Osteocyte (in vitro differentiated cells): ENCODE data around the gene PDE1A. TPM values are rescaled to one million over a fixed set of nuclear protein-coding genes. Genes with fewer than 3 reads are reported as not detected.

ENCODE experiments used
- DNase-seq: peaks from one replicate; pipeline ENCODE4 v3.0.0; 2021; ENCODE audit warnings: mixed read lengths; ENCODE audit not compliant: unreplicated experiment; ENCODE audit errors: extremely low spot score
- H3K27ac Mint-ChIP-seq: one replicate; pipeline ENCODE4 v1.8.0; 2021; ENCODE audit warnings: mild to moderate bottlenecking, mixed read lengths; ENCODE audit not compliant: unreplicated experiment
- H3K27me3 Mint-ChIP-seq: one replicate; pipeline ENCODE4 v1.8.0; 2021; ENCODE audit warnings: mixed read lengths; ENCODE audit not compliant: unreplicated experiment
- H3K36me3 Mint-ChIP-seq: one replicate; pipeline ENCODE4 v1.8.0; 2021; ENCODE audit warnings: mixed read lengths; ENCODE audit not compliant: unreplicated experiment
- H3K4me1 Mint-ChIP-seq: one replicate; pipeline ENCODE4 v1.8.0; 2021; ENCODE audit warnings: mixed read lengths; ENCODE audit not compliant: unreplicated experiment
- H3K4me3 Mint-ChIP-seq: one replicate; pipeline ENCODE4 v1.8.0; 2021; ENCODE audit warnings: mild to moderate bottlenecking, moderate library complexity, mixed read lengths; ENCODE audit not compliant: unreplicated experiment
- H3K9me3 Mint-ChIP-seq: one replicate; pipeline ENCODE4 v1.8.0; 2021; ENCODE audit warnings: mixed read lengths; ENCODE audit not compliant: unreplicated experiment
- CTCF ChIP-seq: fragments of 200-600 bp; sonication (generic); IDR thresholded peaks from 2 replicates; pipeline ENCODE4 v1.5.0; 2021; ENCODE audit warnings: antibody characterized with exemption, mild to moderate bottlenecking, moderate library complexity
- total RNA-seq: library from RNA; stranded (reverse); gene quantifications from 2 replicates; pipeline ENCODE4 v1.2.1, GENCODE V29; 2021

Gene PDE1A
- total RNA-seq, 1 donor from 2014 or later: 1.8 TPM

- no peak overlapping the region for H3K4me3 Mint-ChIP-seq
- peak overlapping the region; percentile 75 for H3K27ac Mint-ChIP-seq
- H3K27me3 Mint-ChIP-seq: no peaks in the 10 kb centered on the region
- no peak for TF ChIP-seq CTCF
- peaks cover 2% of the 10 kb centered on the region for H3K36me3 Mint-ChIP-seq
- no peak for DNase-seq
- peaks cover 46% of the 10 kb centered on the region for H3K4me1 Mint-ChIP-seq
- H3K9me3 Mint-ChIP-seq: no peaks in the 10 kb centered on the region
Observed at GRCh38 chr2:182319556-182320505, 107.0 kb downstream of the PDE1A start.

GRCh38 chr2:182318466-182319220, 108.2 kb downstream of the PDE1A start:
- no peak for DNase-seq

GRCh38 chr2:182316950-182317349, 109.9 kb downstream of the PDE1A start:
- Mint-ChIP-seq H3K4me3 (no peak overlapping the region), H3K27ac (no peak overlapping the region), H3K27me3 (no peaks in the 10 kb centered on the region), H3K9me3 (no peaks in the 10 kb centered on the region), H3K4me1 (peaks cover 37% of the 10 kb centered on the region), H3K36me3 (peaks cover 2% of the 10 kb centered on the region)
- no peak for DNase-seq
- TF ChIP-seq CTCF: no peak

More at GRCh38 chr2:182318466-182319220, 108.2 kb downstream of the PDE1A start:
- H3K4me1 Mint-ChIP-seq: peaks cover 40% of the 10 kb centered on the region
- H3K27me3 Mint-ChIP-seq: no peaks in the 10 kb centered on the region
- peak overlapping the region; percentile 75 for H3K27ac Mint-ChIP-seq
- H3K9me3 Mint-ChIP-seq: no peaks in the 10 kb centered on the region
- no peak overlapping the region for H3K4me3 Mint-ChIP-seq
- H3K36me3 Mint-ChIP-seq: peaks cover 2% of the 10 kb centered on the region
- no peak for TF ChIP-seq CTCF

GRCh38 chr2:182302972-182303371, 123.9 kb downstream of the PDE1A start:
- Mint-ChIP-seq H3K27me3 (no peaks in the 10 kb centered on the region), H3K4me3 (no peak overlapping the region), H3K9me3 (peaks cover 8% of the 10 kb centered on the region), H3K36me3 (no peaks in the 10 kb centered on the region), H3K4me1 (peaks cover 40% of the 10 kb centered on the region), H3K27ac (peak overlapping the region; percentile 5)
- no peak for DNase-seq
- TF ChIP-seq CTCF: no peak

GRCh38 chr2:182302174-182302573, 124.7 kb downstream of the PDE1A start:
- H3K4me3 Mint-ChIP-seq: no peak overlapping the region
- no peak for TF ChIP-seq CTCF
- peak overlapping the region; percentile 70 for H3K27ac Mint-ChIP-seq
- H3K4me1 Mint-ChIP-seq: peaks cover 40% of the 10 kb centered on the region
- DNase-seq: no peak
- peaks cover 8% of the 10 kb centered on the region for H3K9me3 Mint-ChIP-seq
- H3K36me3 Mint-ChIP-seq: no peaks in the 10 kb centered on the region
- no peaks in the 10 kb centered on the region for H3K27me3 Mint-ChIP-seq
